GM19043 (cell line): ENCODE data around the gene D2HGDH.
"Not testable (repeated sequence)": the region's sequence is repeated elsewhere in the genome, so short reads cannot be mapped to it uniquely, and the experiment has no call there.

Experiments
- ATAC-seq: cut with Tn5 transposase; IDR thresholded peaks from one replicate; pipeline ENCODE4 v1.9.1; 2021; ENCODE audit warnings: low read depth; ENCODE audit not compliant: unreplicated experiment

The D2HGDH gene

GRCh38 chr2:241817126-241817820, 82.8 kb downstream of the D2HGDH start:
- ATAC-seq, result no peak

GRCh38 chr2:241817821-241818215, 83.4 kb downstream of the D2HGDH start:
- ATAC-seq, result not testable (repeated sequence)
